Stomach (tissue), 4 donors: ENCODE measurements around the gene FBXL15.

Experiments used
- CTCF ChIP-seq, 7 experiments: fragments of 450-650 bp in 4 of 7; fragments of 200-600 bp in 3 of 7; sonication (generic) in 3 of 7; IDR thresholded peaks; one replicate each; pipeline ENCODE4 v1.5.1; 2016 to 2019; ENCODE audit warnings: antibody characterized with exemption in 7 of 7, control low read depth in 2 of 7, mild to moderate bottlenecking in 1 of 7
- EP300 ChIP-seq: sonication (generic); formaldehyde crosslinking; IDR thresholded peaks from one replicate; pipeline ENCODE4 v1.6.1; 2017; ENCODE audit warnings: antibody characterized with exemption

- TF ChIP-seq EP300 (peak; percentile 94), CTCF (IDR thresholded peaks at IDR 0.05) (no peak)
Observed at GRCh38 chr10:102408131-102408727, 12.4 kb upstream of the FBXL15 start.
